Activated naive CD4-positive, alpha-beta T cell treated with anti-CD3 and anti-CD28 coated beads for 36 hours (primary cell): ENCODE data around the gene VWA7. TPM values are rescaled to one million over a fixed set of nuclear protein-coding genes. Genes with fewer than 3 reads are reported as not detected.
"Not testable (repeated sequence)": the region's sequence is repeated elsewhere in the genome, so short reads cannot be mapped to it uniquely, and the experiment has no call there.

Experiments
- CTCF ChIA-PET: fragments of 350-600 bp; sonication (Branson Sonifier 250); formaldehyde crosslinking; loops from one replicate; lab custom pipeline; 2021; ENCODE audit warnings: antibody characterized with exemption; lab: Charles Lee
- DNase-seq: peaks from one replicate; pipeline ENCODE4 v3.0.0-alpha.2; 2020
- H3K27ac Mint-ChIP-seq: one replicate; pipeline ENCODE4 v1.8.0; 2021; ENCODE audit warnings: mild to moderate bottlenecking, mixed read lengths
- H3K27me3 Mint-ChIP-seq: one replicate; pipeline ENCODE4 v1.8.0; 2021; ENCODE audit warnings: low read depth, mixed read lengths
- H3K36me3 Mint-ChIP-seq: one replicate; pipeline ENCODE4 v1.8.0; 2021; ENCODE audit warnings: low read depth, mixed read lengths
- H3K4me1 Mint-ChIP-seq: one replicate; pipeline ENCODE4 v1.8.0; 2021; ENCODE audit warnings: low read depth, mixed read lengths
- H3K4me3 Mint-ChIP-seq: one replicate; pipeline ENCODE4 v1.8.0; 2021; ENCODE audit warnings: mild to moderate bottlenecking, moderate library complexity, mixed read lengths
- H3K9me3 Mint-ChIP-seq: one replicate; pipeline ENCODE4 v1.8.0; 2021; ENCODE audit warnings: mixed read lengths
- intact Hi-C: fragments of 100-400 bp; cut with micrococcal nuclease; formaldehyde crosslinking; loops from one replicate; pipeline ENCODE4 v1.15.1; 2023
- total RNA-seq, 2 experiments: library from RNA; stranded (reverse); gene quantifications; one replicate each; pipeline ENCODE4 v1.2.3, GENCODE V29; 2021

VWA7 gene
- total RNA-seq, 2 experiments from 2014 or later: 0.69 to 0.89 TPM

DNA sequence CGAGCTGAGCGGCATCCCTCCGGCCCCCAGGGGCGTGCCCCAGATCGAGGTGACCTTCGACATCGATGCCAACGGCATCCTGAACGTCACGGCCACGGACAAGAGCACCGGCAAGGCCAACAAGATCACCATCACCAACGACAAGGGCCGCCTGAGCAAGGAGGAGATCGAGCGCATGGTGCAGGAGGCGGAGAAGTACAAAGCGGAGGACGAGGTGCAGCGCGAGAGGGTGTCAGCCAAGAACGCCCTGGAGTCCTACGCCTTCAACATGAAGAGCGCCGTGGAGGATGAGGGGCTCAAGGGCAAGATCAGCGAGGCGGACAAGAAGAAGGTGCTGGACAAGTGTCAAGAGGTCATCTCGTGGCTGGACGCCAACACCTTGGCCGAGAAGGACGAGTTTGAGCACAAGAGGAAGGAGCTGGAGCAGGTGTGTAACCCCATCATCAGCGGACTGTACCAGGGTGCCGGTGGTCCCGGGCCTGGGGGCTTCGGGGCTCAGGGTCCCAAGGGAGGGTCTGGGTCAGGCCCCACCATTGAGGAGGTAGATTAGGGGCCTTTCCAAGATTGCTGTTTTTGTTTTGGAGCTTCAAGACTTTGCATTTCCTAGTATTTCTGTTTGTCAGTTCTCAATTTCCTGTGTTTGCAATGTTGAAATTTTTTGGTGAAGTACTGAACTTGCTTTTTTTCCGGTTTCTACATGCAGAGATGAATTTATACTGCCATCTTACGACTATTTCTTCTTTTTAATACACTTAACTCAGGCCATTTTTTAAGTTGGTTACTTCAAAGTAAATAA is 40.2 kb upstream of the VWA7 start:
- intact Hi-C loops: loop anchor here (2.0 kb wide), 2 partner anchors 47 to 137 kb away; partner anchors contain the start of gene LY6G5C

GRCh38 chr6:31815025-31815838 is 38.1 kb upstream of the VWA7 start, which contains the start of the genes HSPA1A and HSPA1L:
TSS of gene HSPA1A (plus strand) at chr6:31815543. CDS start at chr6:31815757, 214 bp downstream.
TSS of gene HSPA1L (minus strand) at chr6:31815283. CDS start at chr6:31811972, 3,311 bp downstream.
- intact Hi-C loops: loop anchor here (2.0 kb wide), 1 partner anchor 76 kb away; no protein-coding TSS in a partner anchor
- peak; percentile 60 for DNase-seq
- peak within 1 kb of the TSS; percentile 84 for H3K4me3 Mint-ChIP-seq
- no peaks in the 10 kb centered on the region for H3K9me3 Mint-ChIP-seq
- CTCF ChIA-PET: interaction anchor here (0.7 to 0.8 kb wide), 2 partner anchors 8 to 26 kb away, joined by 4 read pairs; partner anchors contain the start of gene LSM2
- H3K27ac Mint-ChIP-seq: peak within 1 kb of the TSS; percentile 96
- H3K4me1 Mint-ChIP-seq: peaks cover 54% of the 10 kb centered on the region
- no peaks in the 10 kb centered on the region for H3K27me3 Mint-ChIP-seq
- no peaks in the 10 kb centered on the region for H3K36me3 Mint-ChIP-seq

More for the DNA sequence above, 40.2 kb upstream of the VWA7 start:
- H3K9me3 Mint-ChIP-seq, H3K27me3 Mint-ChIP-seq, H3K36me3 Mint-ChIP-seq, DNase-seq: not testable (repeated sequence)
- Mint-ChIP-seq H3K4me1 (peaks cover 60% of the 10 kb centered on the region), H3K4me3 (peak overlapping the region; percentile 85), H3K27ac (peak overlapping the region; percentile 93)
- CTCF ChIA-PET: interaction anchor here (0.7 to 1.0 kb wide), 8 partner anchors 10 to 219 kb away, joined by 3 to 6 read pairs (median 4); partner anchors contain the start of genes BAG6, HSPA1B and VARS1

GRCh38 chr6:31814677-31815024 is 37.5 kb upstream of the VWA7 start:
- peak; percentile 85 for DNase-seq
- Mint-ChIP-seq H3K9me3 (no peaks in the 10 kb centered on the region), H3K4me1 (peaks cover 51% of the 10 kb centered on the region), H3K36me3 (no peaks in the 10 kb centered on the region), H3K4me3 (peak overlapping the region; percentile 84), H3K27me3 (no peaks in the 10 kb centered on the region), H3K27ac (peak overlapping the region; percentile 84)
- intact Hi-C loops: loop anchor here (2.0 kb wide), 1 partner anchor 76 kb away; no protein-coding TSS in a partner anchor
- CTCF ChIA-PET: interaction anchor here (1.2 to 1.6 kb wide), 2 partner anchors 23 to 77 kb away, joined by 3 to 4 read pairs; no protein-coding TSS in a partner anchor

DNA sequence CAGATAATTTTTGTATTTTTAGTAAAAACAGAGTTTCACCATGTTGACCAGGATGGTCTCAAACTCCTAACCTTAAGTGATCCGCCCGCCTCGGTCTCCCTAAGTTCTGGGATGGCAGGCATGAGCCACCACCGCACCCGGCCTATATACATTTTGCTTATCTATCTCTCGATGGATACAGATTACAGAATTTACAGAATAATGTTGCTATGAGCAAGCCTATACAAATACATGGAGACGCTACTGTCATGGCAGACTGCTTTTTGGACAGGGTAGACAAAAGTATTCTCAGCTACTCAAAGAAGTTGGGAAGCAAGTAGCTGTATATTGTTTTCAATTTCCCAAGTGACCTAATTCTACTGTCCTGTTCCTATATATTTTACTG is 36.3 kb upstream of the VWA7 start:
- DNase-seq: no peak
- peaks cover 46% of the 10 kb centered on the region for H3K4me1 Mint-ChIP-seq
- no peaks in the 10 kb centered on the region for H3K36me3 Mint-ChIP-seq
- intact Hi-C loops: loop anchor here (2.0 kb wide), 3 partner anchors 13 to 149 kb away; partner anchors contain the start of genes GPANK1 and HSPA1B
- CTCF ChIA-PET: interaction anchor here (1.0 to 1.7 kb wide), 5 partner anchors 15 to 76 kb away, joined by 3 to 6 read pairs (median 4); no protein-coding TSS in a partner anchor
- H3K27me3 Mint-ChIP-seq: no peaks in the 10 kb centered on the region
- H3K27ac Mint-ChIP-seq: peak overlapping the region; percentile 96
- H3K9me3 Mint-ChIP-seq: no peaks in the 10 kb centered on the region
- H3K4me3 Mint-ChIP-seq: peak overlapping the region; percentile 67

- no peak for DNase-seq
- no peaks in the 10 kb centered on the region for H3K27me3 Mint-ChIP-seq
- intact Hi-C loops: loop anchor here (2.0 kb wide), 3 partner anchors 15 to 147 kb away; partner anchors contain the start of genes GPANK1 and HSPA1B
- H3K36me3 Mint-ChIP-seq: no peaks in the 10 kb centered on the region
- peak overlapping the region; percentile 35 for H3K27ac Mint-ChIP-seq
- H3K4me3 Mint-ChIP-seq: no peak overlapping the region
- CTCF ChIA-PET: interaction anchor here (0.6 to 0.7 kb wide), 4 partner anchors 13 to 261 kb away, joined by 3 to 6 read pairs (median 3); no protein-coding TSS in a partner anchor
- H3K4me1 Mint-ChIP-seq: peaks cover 37% of the 10 kb centered on the region
- H3K9me3 Mint-ChIP-seq: no peaks in the 10 kb centered on the region
These were observed 34.5 kb upstream of the VWA7 start for GRCh38 chr6:31811645-31812044.

- CTCF ChIA-PET: interaction anchor here (0.6 kb wide), 1 partner anchor 283 kb away, joined by 3 read pairs; no protein-coding TSS in a partner anchor
- H3K27me3 Mint-ChIP-seq, H3K9me3 Mint-ChIP-seq, DNase-seq, intact Hi-C loops, H3K27ac Mint-ChIP-seq, H3K36me3 Mint-ChIP-seq, H3K4me3 Mint-ChIP-seq: not testable (repeated sequence)
- H3K4me1 Mint-ChIP-seq: peaks cover 37% of the 10 kb centered on the region
These were observed 31.5 kb upstream of the VWA7 start for GRCh38 chr6:31808599-31808998.

DNA sequence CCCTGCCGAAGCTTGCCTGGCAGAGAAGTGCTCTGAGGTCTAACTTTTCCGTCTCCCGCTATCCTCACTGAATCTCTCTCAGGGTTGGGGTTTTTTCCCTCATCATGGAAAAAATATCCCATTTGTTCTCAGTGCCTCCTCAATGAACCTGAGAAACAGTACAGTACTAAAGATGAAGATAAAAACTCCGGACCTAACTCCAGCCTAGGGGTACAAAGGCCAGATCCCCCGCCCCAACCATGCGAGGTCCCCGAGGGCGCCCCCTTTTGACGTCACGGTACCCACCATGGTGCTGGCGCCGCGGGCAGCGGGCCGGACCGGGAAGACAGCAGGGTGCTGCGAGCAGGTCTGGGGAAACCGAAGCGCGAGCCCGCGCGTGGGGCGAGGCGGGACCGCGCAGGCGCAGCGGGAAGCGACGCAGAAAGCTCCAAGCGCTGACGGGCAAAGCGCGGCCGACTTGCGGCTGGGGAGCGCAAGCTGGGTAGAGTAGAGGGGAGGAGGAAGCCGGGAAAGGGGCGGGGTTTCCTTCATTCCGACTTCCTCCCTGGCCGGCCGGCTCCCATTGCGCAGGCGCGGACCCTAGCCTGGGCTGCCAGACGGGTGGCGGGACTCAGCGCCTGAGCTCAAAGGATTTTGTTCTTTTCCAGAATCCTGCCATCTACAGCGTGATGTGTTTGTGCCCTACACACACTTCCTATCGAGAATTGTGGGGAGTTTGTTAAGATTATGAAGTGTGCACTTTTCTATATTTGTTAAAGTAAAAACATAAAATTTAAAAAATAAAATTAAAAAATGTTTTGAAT is 29.5 kb upstream of the VWA7 start, which contains the start of gene LSM2:
Gene LSM2, minus strand, starts transcription at position 497 of the 803 bp plus-strand sequence. Its CDS starts 209 bp downstream, at position 288.
- H3K4me1 Mint-ChIP-seq: peaks cover 22% of the 10 kb centered on the region
- H3K36me3 Mint-ChIP-seq: peaks cover 9% of the 10 kb centered on the region
- no peaks in the 10 kb centered on the region for H3K27me3 Mint-ChIP-seq
- peak within 1 kb of the TSS; percentile 94 for H3K4me3 Mint-ChIP-seq
- intact Hi-C loops: loop anchor here (1.0 kb wide), 2 partner anchors 11 to 21 kb away; partner anchors contain the start of genes HSPA1B and VARS1
- CTCF ChIA-PET: interaction anchor here (0.5 to 3.6 kb wide), 14 partner anchors 9 to 208 kb away, joined by 3 to 15 read pairs (median 4); partner anchors contain the start of genes HSPA1A, HSPA1B and HSPA1L
- peak within 1 kb of the TSS; percentile 86 for H3K27ac Mint-ChIP-seq
- DNase-seq: peak; percentile 98
- no peaks in the 10 kb centered on the region for H3K9me3 Mint-ChIP-seq

- peak overlapping the region; percentile 86 for H3K27ac Mint-ChIP-seq
These were observed 28.9 kb upstream of the VWA7 start for GRCh38 chr6:31805939-31806469.

DNA sequence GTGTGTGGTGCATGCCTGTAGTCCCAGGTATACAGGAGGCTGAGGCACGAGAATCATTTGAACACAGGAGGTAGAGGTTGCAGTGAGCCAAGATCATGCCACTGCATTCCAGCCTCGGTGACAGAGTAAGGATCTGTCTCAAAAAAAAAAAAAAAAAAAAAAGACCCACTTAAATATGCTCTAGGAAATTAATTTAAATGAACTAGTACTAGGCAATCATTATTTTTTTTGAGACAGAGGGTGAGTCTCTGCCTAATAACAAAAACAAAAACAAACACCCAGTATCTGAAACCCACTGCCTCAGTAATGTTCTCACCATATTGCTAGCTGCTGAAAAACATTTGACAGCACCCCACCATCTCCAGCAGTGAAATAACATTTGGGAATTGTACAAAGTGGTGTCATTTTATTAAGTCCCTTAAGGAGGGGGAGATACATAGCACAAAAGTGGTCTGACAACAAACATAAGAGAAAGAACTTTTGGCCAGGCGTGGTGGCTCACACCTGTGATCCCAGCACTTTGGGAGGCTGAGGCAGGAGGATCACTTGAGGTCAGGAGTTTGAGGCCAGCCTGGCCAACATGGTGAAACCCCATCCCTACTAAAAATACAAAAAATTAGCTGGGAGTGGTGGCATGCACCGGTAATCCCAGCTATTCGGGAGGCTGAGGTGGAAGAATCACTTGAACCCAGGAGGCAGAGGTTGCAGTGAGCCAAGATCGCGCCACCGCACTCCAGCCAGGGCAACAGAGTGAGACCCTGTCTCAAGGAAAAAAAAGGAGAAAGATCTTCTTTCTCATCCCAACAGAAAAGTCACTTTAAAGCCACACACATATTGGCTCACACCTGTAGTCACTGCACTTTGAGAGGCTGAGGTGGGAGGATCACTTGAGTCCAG is 24.2 kb upstream of the VWA7 start:
- Mint-ChIP-seq H3K36me3 (peaks cover 20% of the 10 kb centered on the region), H3K4me1 (peaks cover 35% of the 10 kb centered on the region)
- H3K27ac Mint-ChIP-seq, intact Hi-C loops, H3K4me3 Mint-ChIP-seq, DNase-seq, H3K27me3 Mint-ChIP-seq, H3K9me3 Mint-ChIP-seq: not testable (repeated sequence)
- CTCF ChIA-PET: interaction anchor here (0.7 to 2.7 kb wide), 3 partner anchors 19 to 403 kb away, joined by 3 to 8 read pairs (median 3); no protein-coding TSS in a partner anchor

More at GRCh38 chr6:31805939-31806469, 28.9 kb upstream of the VWA7 start:
- H3K27me3 Mint-ChIP-seq: no peaks in the 10 kb centered on the region
- CTCF ChIA-PET: interaction anchor here (0.8 to 3.6 kb wide), 8 partner anchors 10 to 146 kb away, joined by 3 to 15 read pairs (median 4); no protein-coding TSS in a partner anchor
- no peaks in the 10 kb centered on the region for H3K9me3 Mint-ChIP-seq
- H3K4me3 Mint-ChIP-seq: peak overlapping the region; percentile 94
- peaks cover 13% of the 10 kb centered on the region for H3K36me3 Mint-ChIP-seq
- peaks cover 24% of the 10 kb centered on the region for H3K4me1 Mint-ChIP-seq
- intact Hi-C loops: loop anchor here (1.0 kb wide), 1 partner anchor 11 kb away; the partner anchor contains the start of gene VARS1
- no peak for DNase-seq

GRCh38 chr6:31799781-31800180 is 22.7 kb upstream of the VWA7 start:
- H3K36me3 Mint-ChIP-seq: peaks cover 21% of the 10 kb centered on the region
- intact Hi-C loops: no loop called here
- H3K27me3 Mint-ChIP-seq: no peaks in the 10 kb centered on the region
- H3K4me1 Mint-ChIP-seq: peaks cover 21% of the 10 kb centered on the region
- CTCF ChIA-PET: interaction anchor here (0.7 to 2.7 kb wide), 3 partner anchors 20 to 329 kb away, joined by 3 to 8 read pairs (median 4); no protein-coding TSS in a partner anchor
- no peak overlapping the region for H3K4me3 Mint-ChIP-seq
- no peak for DNase-seq
- no peak overlapping the region for H3K27ac Mint-ChIP-seq
- H3K9me3 Mint-ChIP-seq: no peaks in the 10 kb centered on the region
